Measurements from ENCODE around the gene PATJ. TPM values are rescaled to one million over a fixed set of nuclear protein-coding genes. Genes with fewer than 3 reads are reported as not detected.

The PATJ gene
- total RNA-seq, 4 donors from 2014 or later: 54.9 to 187 (median 62.1) TPM

DNA sequence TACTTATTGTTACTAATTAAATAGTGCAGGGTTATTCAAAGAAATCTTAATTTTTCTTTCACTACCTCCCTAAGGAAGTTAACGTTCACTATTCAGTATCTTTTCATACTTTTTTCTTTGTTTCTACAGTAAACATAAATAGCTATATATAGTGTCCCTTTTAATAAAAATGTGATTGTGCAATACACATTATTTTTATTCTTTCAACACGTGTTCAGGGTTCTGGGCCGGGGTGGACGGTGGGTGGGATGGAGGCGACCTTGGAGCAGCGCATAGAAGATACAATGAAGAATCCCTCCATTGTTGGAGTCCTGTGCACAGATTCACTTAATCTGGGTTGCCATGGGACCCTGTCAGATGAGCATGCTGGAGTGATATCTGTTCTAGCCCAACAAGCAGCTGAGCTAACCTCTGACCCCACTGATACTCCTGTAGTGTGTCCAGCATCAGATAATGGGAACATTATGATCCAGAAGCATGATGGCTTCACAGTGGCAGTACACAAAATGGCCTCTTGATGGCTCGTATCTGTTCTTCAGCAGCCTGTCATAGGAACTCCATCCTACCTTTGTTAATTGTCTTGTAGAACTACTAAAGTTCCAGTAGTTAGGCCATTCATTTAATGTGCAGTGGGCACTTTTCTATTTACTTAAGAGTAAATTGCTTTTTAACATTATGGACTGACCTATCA, 296.5 kb downstream of the PATJ start:
- TF ChIP-seq POLR2A (IDR thresholded peaks at IDR 0.05) (no peak), EP300 (IDR thresholded peaks at IDR 0.05) (no peak), POLR2AphosphoS5 (IDR thresholded peaks at IDR 0.05) (no peak)
- TF ChIP-seq, protein P1, sequence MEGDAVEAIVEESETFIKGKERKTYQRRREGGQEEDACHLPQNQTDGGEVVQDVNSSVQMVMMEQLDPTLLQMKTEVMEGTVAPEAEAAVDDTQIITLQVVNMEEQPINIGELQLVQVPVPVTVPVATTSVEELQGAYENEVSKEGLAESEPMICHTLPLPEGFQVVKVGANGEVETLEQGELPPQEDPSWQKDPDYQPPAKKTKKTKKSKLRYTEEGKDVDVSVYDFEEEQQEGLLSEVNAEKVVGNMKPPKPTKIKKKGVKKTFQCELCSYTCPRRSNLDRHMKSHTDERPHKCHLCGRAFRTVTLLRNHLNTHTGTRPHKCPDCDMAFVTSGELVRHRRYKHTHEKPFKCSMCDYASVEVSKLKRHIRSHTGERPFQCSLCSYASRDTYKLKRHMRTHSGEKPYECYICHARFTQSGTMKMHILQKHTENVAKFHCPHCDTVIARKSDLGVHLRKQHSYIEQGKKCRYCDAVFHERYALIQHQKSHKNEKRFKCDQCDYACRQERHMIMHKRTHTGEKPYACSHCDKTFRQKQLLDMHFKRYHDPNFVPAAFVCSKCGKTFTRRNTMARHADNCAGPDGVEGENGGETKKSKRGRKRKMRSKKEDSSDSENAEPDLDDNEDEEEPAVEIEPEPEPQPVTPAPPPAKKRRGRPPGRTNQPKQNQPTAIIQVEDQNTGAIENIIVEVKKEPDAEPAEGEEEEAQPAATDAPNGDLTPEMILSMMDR (IDR thresholded peaks at IDR 0.05): no peak
- H3K36me3 ChIP-seq: no peaks in the 10 kb centered on the region
- 91% methylated on average over 7 of the region's 7 CpGs for WGBS
- no peaks in the 10 kb centered on the region for H3K9me3 ChIP-seq
- no peaks in the 10 kb centered on the region for H3K27me3 ChIP-seq
- no peak for DNase-seq (ENCODE audit: low spot score in 2 of 2)
- H3K27ac ChIP-seq: no peak overlapping the region
- no peaks in the 10 kb centered on the region for H3K4me1 ChIP-seq
- no peak overlapping the region for H3K4me3 ChIP-seq

DNA sequence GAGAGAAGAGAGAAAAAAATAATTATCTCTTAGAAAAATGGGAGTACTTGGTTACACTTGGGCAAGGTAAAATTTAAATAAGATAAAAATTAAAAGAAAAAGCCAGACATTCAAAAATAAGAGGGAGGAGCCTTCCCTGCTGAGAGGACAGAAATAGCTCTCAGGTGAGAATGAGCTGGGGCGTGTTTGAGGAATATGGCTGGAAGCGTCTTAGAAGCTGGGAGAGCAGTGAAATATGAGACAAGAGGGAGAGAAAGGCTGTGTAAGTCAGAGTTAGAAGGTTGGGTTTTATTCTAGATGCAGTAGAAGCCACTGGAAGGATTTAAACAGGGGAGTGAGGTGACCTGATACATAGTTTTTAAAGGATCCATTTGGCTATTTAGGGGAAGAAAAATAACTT, 298.2 kb downstream of the PATJ start:
- no peaks in the 10 kb centered on the region for H3K36me3 ChIP-seq
- TF ChIP-seq EP300 (IDR thresholded peaks at IDR 0.05) (no peak), POLR2A (IDR thresholded peaks at IDR 0.05) (no peak), POLR2AphosphoS5 (IDR thresholded peaks at IDR 0.05) (no peak)
- TF ChIP-seq, protein P1 (IDR thresholded peaks at IDR 0.05): no peak
- H3K27me3 ChIP-seq: no peaks in the 10 kb centered on the region
- no peak overlapping the region for H3K4me3 ChIP-seq
- H3K4me1 ChIP-seq: no peaks in the 10 kb centered on the region
- WGBS: 56% methylated on average over 2 of the region's 2 CpGs
- no peaks in the 10 kb centered on the region for H3K9me3 ChIP-seq
- no peak overlapping the region for H3K27ac ChIP-seq
- no peak for DNase-seq (ENCODE audit: low spot score in 2 of 2)

DNA sequence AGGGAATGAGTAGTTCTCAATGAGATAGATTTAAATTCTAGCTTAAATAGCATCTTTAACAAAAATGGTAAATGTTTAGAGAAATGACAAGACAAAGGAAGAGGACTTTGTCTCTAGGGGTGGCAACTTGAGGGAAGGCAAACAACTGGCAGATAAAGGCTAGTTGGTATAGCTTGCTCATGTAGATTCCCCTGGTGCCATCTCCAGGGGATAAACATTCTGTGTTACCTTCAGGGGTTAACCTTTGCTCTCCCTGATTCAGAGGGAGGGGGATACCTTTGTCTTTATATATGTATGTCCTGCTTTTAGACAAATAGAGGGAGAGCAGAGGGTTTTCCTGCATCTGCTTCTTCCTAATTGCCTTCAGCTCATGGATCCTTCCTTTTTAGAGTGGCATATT, 298.7 kb downstream of the PATJ start:
- Histone ChIP-seq H3K9me3 (no peaks in the 10 kb centered on the region), H3K27ac (no peak overlapping the region), H3K36me3 (no peaks in the 10 kb centered on the region), H3K27me3 (no peaks in the 10 kb centered on the region), H3K4me3 (no peak overlapping the region), H3K4me1 (no peaks in the 10 kb centered on the region)
- DNase-seq (ENCODE audit: low spot score in 2 of 2): no peak
- TF ChIP-seq EP300 (IDR thresholded peaks at IDR 0.05) (no peak), POLR2A (IDR thresholded peaks at IDR 0.05) (no peak), POLR2AphosphoS5 (IDR thresholded peaks at IDR 0.05) (no peak)
- TF ChIP-seq, protein P1 (IDR thresholded peaks at IDR 0.05): no peak

DNA sequence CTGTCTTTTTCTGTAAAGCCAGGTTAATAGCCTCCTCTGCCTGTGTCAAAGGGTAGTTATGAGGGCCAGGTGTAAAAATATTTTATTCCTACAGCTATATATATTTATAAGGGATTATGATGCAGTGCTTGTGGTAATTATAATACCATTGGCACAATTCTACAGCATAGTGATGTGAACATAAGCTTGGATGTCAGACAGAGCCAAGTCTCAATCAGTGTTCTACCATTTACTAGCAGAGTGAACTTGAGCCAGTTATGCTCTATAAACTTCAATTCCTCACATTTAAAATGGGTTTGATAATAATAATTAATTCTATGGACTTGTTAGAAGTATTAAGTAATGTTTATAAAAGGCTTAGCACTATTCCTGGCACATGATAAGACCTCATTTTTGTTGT, 300.9 kb downstream of the PATJ start:
- no peak overlapping the region for H3K4me3 ChIP-seq
- TF ChIP-seq, protein P1 (IDR thresholded peaks at IDR 0.05): no peak
- TF ChIP-seq POLR2A (IDR thresholded peaks at IDR 0.05): no peak
- TF ChIP-seq POLR2AphosphoS5 (IDR thresholded peaks at IDR 0.05): no peak
- TF ChIP-seq EP300 (IDR thresholded peaks at IDR 0.05): no peak
- no peak for DNase-seq (ENCODE audit: low spot score in 2 of 2)

DNA sequence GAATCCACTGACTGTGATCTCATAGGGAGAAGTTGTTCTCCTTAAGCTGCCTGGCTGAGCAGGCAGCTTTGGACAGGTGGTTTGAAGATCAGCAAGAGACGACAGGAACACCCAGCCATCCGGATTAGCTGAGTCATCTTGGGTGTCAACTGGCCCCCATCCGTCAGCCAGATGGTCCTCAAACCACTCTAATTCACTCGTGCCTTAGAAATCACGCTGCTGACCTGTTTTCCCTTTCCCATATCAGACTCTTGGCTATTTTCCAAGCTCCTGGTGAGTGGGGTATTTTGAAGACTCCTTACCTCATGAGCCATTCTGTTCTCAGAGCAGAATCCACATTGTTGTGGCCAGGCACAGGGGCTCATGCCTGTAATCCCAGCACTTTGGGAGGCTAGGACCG, 303.3 kb downstream of the PATJ start:
- WGBS: 55% methylated on average over 6 of the region's 6 CpGs
- no peak for DNase-seq (ENCODE audit: low spot score in 2 of 2)
- Histone ChIP-seq H3K36me3 (peaks cover 3% of the 10 kb centered on the region), H3K4me3 (no peak overlapping the region), H3K27me3 (no peaks in the 10 kb centered on the region), H3K27ac (no peak overlapping the region), H3K9me3 (no peaks in the 10 kb centered on the region), H3K4me1 (no peaks in the 10 kb centered on the region)
- TF ChIP-seq POLR2A (IDR thresholded peaks at IDR 0.05) (no peak), POLR2AphosphoS5 (IDR thresholded peaks at IDR 0.05) (no peak)
- TF ChIP-seq, protein P1 (IDR thresholded peaks at IDR 0.05): no peak

More for the DNA sequence above, 300.9 kb downstream of the PATJ start:
- H3K27ac ChIP-seq: no peak overlapping the region
- H3K4me1 ChIP-seq: no peaks in the 10 kb centered on the region
- no peaks in the 10 kb centered on the region for H3K27me3 ChIP-seq
- H3K36me3 ChIP-seq: no peaks in the 10 kb centered on the region
- H3K9me3 ChIP-seq: no peaks in the 10 kb centered on the region
